ENCODE results near the gene NRP2.

GRCh38 chr2:205656941-205657340 is 25.4 kb upstream of the NRP2 start:
- TF ChIP-seq, protein P1, sequence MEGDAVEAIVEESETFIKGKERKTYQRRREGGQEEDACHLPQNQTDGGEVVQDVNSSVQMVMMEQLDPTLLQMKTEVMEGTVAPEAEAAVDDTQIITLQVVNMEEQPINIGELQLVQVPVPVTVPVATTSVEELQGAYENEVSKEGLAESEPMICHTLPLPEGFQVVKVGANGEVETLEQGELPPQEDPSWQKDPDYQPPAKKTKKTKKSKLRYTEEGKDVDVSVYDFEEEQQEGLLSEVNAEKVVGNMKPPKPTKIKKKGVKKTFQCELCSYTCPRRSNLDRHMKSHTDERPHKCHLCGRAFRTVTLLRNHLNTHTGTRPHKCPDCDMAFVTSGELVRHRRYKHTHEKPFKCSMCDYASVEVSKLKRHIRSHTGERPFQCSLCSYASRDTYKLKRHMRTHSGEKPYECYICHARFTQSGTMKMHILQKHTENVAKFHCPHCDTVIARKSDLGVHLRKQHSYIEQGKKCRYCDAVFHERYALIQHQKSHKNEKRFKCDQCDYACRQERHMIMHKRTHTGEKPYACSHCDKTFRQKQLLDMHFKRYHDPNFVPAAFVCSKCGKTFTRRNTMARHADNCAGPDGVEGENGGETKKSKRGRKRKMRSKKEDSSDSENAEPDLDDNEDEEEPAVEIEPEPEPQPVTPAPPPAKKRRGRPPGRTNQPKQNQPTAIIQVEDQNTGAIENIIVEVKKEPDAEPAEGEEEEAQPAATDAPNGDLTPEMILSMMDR (IDR thresholded peaks at IDR 0.05) = no peak
- TF ChIP-seq EP300 (IDR thresholded peaks at IDR 0.05) (no peak), POLR2A (IDR thresholded peaks at IDR 0.05; ENCODE audit: low read depth) (no peak)

Measured in esophagus muscularis mucosa (tissue), 4 donors.